Upper lobe of left lung (tissue), 6 donors: ENCODE measurements around the gene FBLN5. TPM values are rescaled to one million over a fixed set of nuclear protein-coding genes. Genes with fewer than 3 reads are reported as not detected.

Source experiments
- ATAC-seq, 2 donors: fragments of 200-7000 bp; cut with Tn5 transposase; one replicate each; pipeline ENCODE4 v1.9.1; 2022; ENCODE audit warnings: mild to moderate bottlenecking in 2 of 2, moderate library complexity in 2 of 2; ENCODE audit not compliant: low FRiP score in 2 of 2
- DNase-seq, 2 donors: peaks; one replicate each; pipeline ENCODE4 v3.0.0-alpha.2; 2019 to 2020
- H3K27ac ChIP-seq, 4 donors: fragments of 200-600 bp; sonication (generic); one replicate each; pipeline ENCODE4 v1.5.1; 2016 to 2019
- H3K27me3 ChIP-seq, 4 donors: fragments of 200-600 bp; sonication (generic); one replicate each; pipeline ENCODE4 v1.5.1; 2017 to 2019
- H3K36me3 ChIP-seq, 4 donors: fragments of 200-600 bp; sonication (generic); one replicate each; pipeline ENCODE4 v1.5.1; 2016 to 2019
- H3K4me1 ChIP-seq, 4 donors: fragments of 200-600 bp; sonication (generic); one replicate each; pipeline ENCODE4 v1.5.1; 2018 to 2019
- H3K4me3 ChIP-seq, 4 donors: fragments of 200-600 bp; sonication (generic); one replicate each; pipeline ENCODE4 v1.5.1; 2017 to 2019; ENCODE audit warnings: mild to moderate bottlenecking in 2 of 4, moderate library complexity in 1 of 4
- H3K9me3 ChIP-seq, 4 donors: fragments of 200-600 bp; sonication (generic); one replicate each; pipeline ENCODE4 v1.5.1; 2018 to 2019
- EP300 ChIP-seq, 4 donors: sonication (generic); formaldehyde crosslinking; IDR thresholded peaks; one replicate each; pipeline ENCODE4 v1.5.1; 2017; ENCODE audit warnings: antibody characterized with exemption in 4 of 4, control low read depth in 2 of 4
- POLR2A ChIP-seq, 4 donors: fragments of 450-650 bp; IDR thresholded peaks; one replicate each; pipeline ENCODE4 v1.5.1; 2016 to 2017; ENCODE audit warnings: antibody characterized with exemption in 4 of 4, mild to moderate bottlenecking in 2 of 4
- POLR2AphosphoS5 ChIP-seq, 2 donors: sonication (generic); formaldehyde crosslinking; IDR thresholded peaks; one replicate each; pipeline ENCODE4 v1.5.1; 2017; ENCODE audit warnings: antibody characterized with exemption in 2 of 2
- WGBS, 2 donors: methylation state at CpG; one replicate each; pipeline ENCODE4 v1.1.5; 2017 to 2018; 5-methylcytosine and 5-hydroxymethylcytosine counted together
- total RNA-seq, 6 donors: library from RNA; depleted of rRNA in 4 of 6; stranded (reverse); fragments of >200 nt in 4 of 6; gene quantifications; one replicate each; pipeline versions ENCODE4 v1.1.0 to v1.2.1, GENCODE V29; 2016 to 2021
- TF ChIP-seq, protein P1 (sequence below), 6 experiments: fragments of 450-650 bp in 4 of 6; fragments of 200-600 bp in 2 of 6; sonication (generic) in 2 of 6; IDR thresholded peaks; one replicate each; pipeline ENCODE4 v1.5.1; 2016 to 2019; ENCODE audit warnings: antibody characterized with exemption in 6 of 6
- donor health status: DM: no; HTN: no; CAD: no; lungs with moderate emphysema.
- donor health status: DM: no; HTN: yes; CAD: no; lungs with severe emphysema.

The FBLN5 gene
- total RNA-seq, 6 donors from 2014 or later: 53.8 to 196 (median 133) TPM

DNA sequence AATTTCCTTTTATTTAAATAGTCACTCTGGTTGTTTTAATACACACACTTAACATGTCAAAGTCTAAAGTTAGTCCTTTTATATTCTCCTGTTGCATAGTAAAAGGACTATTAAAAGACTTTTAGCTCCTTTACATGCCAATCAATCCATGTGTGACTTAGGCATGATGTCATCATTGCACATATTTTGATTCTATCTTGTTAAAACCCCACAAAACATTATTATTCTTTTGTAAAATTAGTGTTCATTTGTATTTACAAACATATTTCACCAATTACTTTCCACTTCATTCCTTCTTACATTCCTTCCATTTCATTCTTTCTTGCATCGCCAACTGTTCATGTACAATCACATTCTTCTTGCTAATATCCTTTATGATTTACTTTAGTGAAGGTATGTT is 119.7 kb downstream of the FBLN5 start:
- Histone ChIP-seq H3K4me1 (peaks cover 0 to 8% (median 3%) of the 10 kb centered on the region in 4 donors), H3K4me3 (no peak overlapping the region), H3K9me3 (no peaks in the 10 kb centered on the region), H3K27me3 (no peaks in the 10 kb centered on the region), H3K36me3 (no peaks in the 10 kb centered on the region), H3K27ac (no peak overlapping the region)
- WGBS, 2 donors: 84 to 86% methylated on average over 1 of the region's 1 CpG
- no peak for DNase-seq
- ATAC-seq: no peak
- no peak for TF ChIP-seq EP300 (IDR thresholded peaks at IDR 0.05)
- no peak for TF ChIP-seq POLR2AphosphoS5 (IDR thresholded peaks at IDR 0.05)
- TF ChIP-seq, protein P1, sequence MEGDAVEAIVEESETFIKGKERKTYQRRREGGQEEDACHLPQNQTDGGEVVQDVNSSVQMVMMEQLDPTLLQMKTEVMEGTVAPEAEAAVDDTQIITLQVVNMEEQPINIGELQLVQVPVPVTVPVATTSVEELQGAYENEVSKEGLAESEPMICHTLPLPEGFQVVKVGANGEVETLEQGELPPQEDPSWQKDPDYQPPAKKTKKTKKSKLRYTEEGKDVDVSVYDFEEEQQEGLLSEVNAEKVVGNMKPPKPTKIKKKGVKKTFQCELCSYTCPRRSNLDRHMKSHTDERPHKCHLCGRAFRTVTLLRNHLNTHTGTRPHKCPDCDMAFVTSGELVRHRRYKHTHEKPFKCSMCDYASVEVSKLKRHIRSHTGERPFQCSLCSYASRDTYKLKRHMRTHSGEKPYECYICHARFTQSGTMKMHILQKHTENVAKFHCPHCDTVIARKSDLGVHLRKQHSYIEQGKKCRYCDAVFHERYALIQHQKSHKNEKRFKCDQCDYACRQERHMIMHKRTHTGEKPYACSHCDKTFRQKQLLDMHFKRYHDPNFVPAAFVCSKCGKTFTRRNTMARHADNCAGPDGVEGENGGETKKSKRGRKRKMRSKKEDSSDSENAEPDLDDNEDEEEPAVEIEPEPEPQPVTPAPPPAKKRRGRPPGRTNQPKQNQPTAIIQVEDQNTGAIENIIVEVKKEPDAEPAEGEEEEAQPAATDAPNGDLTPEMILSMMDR (IDR thresholded peaks at IDR 0.05): no peak
- TF ChIP-seq POLR2A (IDR thresholded peaks at IDR 0.05): no peak

Other genes starting within 250 kb of the FBLN5 start
- gene CATSPERB, start 215.6 kb downstream of the FBLN5 start, total RNA-seq: 10 to 100 TPM in 2 of 6 donors, 1 to 10 TPM in 2, under 1 TPM in 2; 0.63 to 16.8 (median 3.9) TPM
- 100 to 1,000 TPM in 1 of 6 donors, 10 to 100 TPM in 5; 21.0 to 121 (median 49.6) TPM for gene TC2N, start 80.2 kb downstream of the FBLN5 start, total RNA-seq
- 10 to 100 TPM; 19.2 to 71.8 (median 39.1) TPM for gene TRIP11, start 92.4 kb upstream of the FBLN5 start, total RNA-seq
- 100 to 1,000 TPM in 1 of 6 donors, 10 to 100 TPM in 5; 17.8 to 154 (median 31.6) TPM for gene ATXN3, start 158.9 kb upstream of the FBLN5 start, total RNA-seq
- 100 to 1,000 TPM; 101 to 234 (median 168) TPM for gene NDUFB1, start 174.0 kb upstream of the FBLN5 start, total RNA-seq
- gene CPSF2, start 174.3 kb upstream of the FBLN5 start, total RNA-seq: 10 to 100 TPM; 15.7 to 47.4 (median 33.3) TPM